ENCODE measurements around the gene SLAIN2.

GRCh38 chr4:48403358-48403757 lies 62.0 kb downstream of the SLAIN2 start:
- no peak for TF ChIP-seq CTCF (conservative IDR thresholded peaks at IDR 0.05)
- no peak for TF ChIP-seq ZFX (IDR thresholded peaks at IDR 0.05)
